NCI-H2196 treated with DMSO at 0.1 percent for 48 hours (cell line): ENCODE results near the gene BRINP3.
"Not testable (repeated sequence)": the region's sequence is repeated elsewhere in the genome, so short reads cannot be mapped to it uniquely, and the experiment has no call there.

Source experiments
- DNase-seq: peaks from one replicate; lab custom pipeline; 2025; ENCODE audit not compliant: unreplicated experiment; lab: John Stamatoyannopoulos, UW

BRINP3 gene

GRCh38 chr1:190477762-190478148, at the start of gene BRINP3:
Gene BRINP3, minus strand, starts transcription at chr1:190477864.
- DNase-seq = no peak

- DNase-seq = no peak
Observed at GRCh38 chr1:190511554-190511953, 33.9 kb upstream of the BRINP3 start.

GRCh38 chr1:190507357-190507756, 29.7 kb upstream of the BRINP3 start:
- no peak for DNase-seq

GRCh38 chr1:190504539-190504938, 26.9 kb upstream of the BRINP3 start:
- not testable (repeated sequence) for DNase-seq

GRCh38 chr1:190497565-190497964, 19.9 kb upstream of the BRINP3 start:
- DNase-seq = no peak

GRCh38 chr1:190494451-190494850, 16.8 kb upstream of the BRINP3 start:
- DNase-seq = no peak

GRCh38 chr1:190491404-190491803, 13.7 kb upstream of the BRINP3 start:
- DNase-seq = no peak

GRCh38 chr1:190484045-190484444, 6.4 kb upstream of the BRINP3 start:
- DNase-seq = no peak

- DNase-seq = no peak
Observed at GRCh38 chr1:190480231-190480630, 2.6 kb upstream of the BRINP3 start.

GRCh38 chr1:190479516-190479915, 1.9 kb upstream of the BRINP3 start:
- DNase-seq = no peak

GRCh38 chr1:190479050-190479397, 1.4 kb upstream of the BRINP3 start:
- DNase-seq = no peak

- DNase-seq = no peak
Observed at GRCh38 chr1:190478149-190479049, 735 bp upstream of the BRINP3 start.

- DNase-seq = no peak
Observed at GRCh38 chr1:190476806-190477205, 858 bp downstream of the BRINP3 start.

GRCh38 chr1:190476321-190476720, 1.3 kb downstream of the BRINP3 start:
- DNase-seq = no peak

GRCh38 chr1:190475421-190476141, 2.1 kb downstream of the BRINP3 start:
- no peak for DNase-seq

- DNase-seq = no peak
Observed at GRCh38 chr1:190474650-190475211, 2.9 kb downstream of the BRINP3 start.

- DNase-seq = no peak
Observed at GRCh38 chr1:190474010-190474409, 3.7 kb downstream of the BRINP3 start.

- no peak for DNase-seq
Observed at GRCh38 chr1:190472494-190472893, 5.2 kb downstream of the BRINP3 start.

- no peak for DNase-seq
Observed at GRCh38 chr1:190472042-190472441, 5.6 kb downstream of the BRINP3 start.

- no peak for DNase-seq
Observed at GRCh38 chr1:190464690-190465089, 13.0 kb downstream of the BRINP3 start.

- DNase-seq = no peak
Observed at GRCh38 chr1:190456129-190456528, 21.5 kb downstream of the BRINP3 start.

GRCh38 chr1:190455631-190456030, 22.0 kb downstream of the BRINP3 start:
- no peak for DNase-seq
